B cell (primary cell): ENCODE results near the gene GJB2.

Experiments used
- EZH2 ChIP-seq: IDR thresholded peaks from 2 replicates; pipeline ENCODE4 v1.6.1; 2012; ENCODE audit warnings: borderline replicate concordance, low read depth, mild to moderate bottlenecking, moderate library complexity, low read length; ENCODE audit not compliant: insufficient read depth, poor library complexity, severe bottlenecking
- TF ChIP-seq, protein P1 (sequence below): fragments of 200-600 bp; IDR thresholded peaks from one replicate; pipeline ENCODE4 v1.8.0; 2022; ENCODE audit warnings: antibody characterized with exemption, mild to moderate bottlenecking

DNA sequence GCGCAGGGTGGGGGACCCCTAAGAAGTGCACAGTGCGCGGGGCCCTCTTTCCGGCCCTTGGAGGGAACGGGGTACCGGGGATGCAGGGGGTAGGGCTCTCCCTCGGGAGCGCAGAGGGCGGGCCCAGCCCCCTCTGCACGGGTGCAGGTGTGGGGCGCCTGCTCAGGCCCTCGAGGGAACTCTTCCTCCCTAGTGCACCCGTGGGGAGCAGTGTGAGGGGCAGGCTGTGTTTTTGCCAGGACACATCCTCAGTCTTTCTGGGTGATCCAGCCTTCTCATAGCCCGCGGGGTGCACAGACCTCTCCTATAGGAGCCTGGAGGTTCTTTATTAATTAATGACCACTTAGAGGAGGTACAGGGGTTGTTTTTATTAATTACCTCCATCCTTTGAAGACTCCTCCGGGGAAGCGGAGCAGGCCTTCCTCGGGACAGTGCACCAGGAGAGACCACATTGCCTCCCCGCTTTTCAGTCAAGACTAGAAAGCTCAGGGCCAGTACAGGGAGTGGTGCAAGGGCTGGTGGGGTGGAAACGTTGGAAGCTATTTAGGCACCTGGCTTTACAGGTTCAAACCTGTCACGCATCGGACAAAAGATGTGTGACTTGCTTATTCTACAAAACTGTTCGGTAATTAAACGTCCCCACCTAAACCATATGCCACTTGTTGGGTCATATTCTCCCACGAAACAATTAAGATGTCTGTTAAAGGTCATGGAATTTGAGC is 40.0 kb upstream of the GJB2 start:
- TF ChIP-seq EZH2, result no peak
- TF ChIP-seq, protein P1, sequence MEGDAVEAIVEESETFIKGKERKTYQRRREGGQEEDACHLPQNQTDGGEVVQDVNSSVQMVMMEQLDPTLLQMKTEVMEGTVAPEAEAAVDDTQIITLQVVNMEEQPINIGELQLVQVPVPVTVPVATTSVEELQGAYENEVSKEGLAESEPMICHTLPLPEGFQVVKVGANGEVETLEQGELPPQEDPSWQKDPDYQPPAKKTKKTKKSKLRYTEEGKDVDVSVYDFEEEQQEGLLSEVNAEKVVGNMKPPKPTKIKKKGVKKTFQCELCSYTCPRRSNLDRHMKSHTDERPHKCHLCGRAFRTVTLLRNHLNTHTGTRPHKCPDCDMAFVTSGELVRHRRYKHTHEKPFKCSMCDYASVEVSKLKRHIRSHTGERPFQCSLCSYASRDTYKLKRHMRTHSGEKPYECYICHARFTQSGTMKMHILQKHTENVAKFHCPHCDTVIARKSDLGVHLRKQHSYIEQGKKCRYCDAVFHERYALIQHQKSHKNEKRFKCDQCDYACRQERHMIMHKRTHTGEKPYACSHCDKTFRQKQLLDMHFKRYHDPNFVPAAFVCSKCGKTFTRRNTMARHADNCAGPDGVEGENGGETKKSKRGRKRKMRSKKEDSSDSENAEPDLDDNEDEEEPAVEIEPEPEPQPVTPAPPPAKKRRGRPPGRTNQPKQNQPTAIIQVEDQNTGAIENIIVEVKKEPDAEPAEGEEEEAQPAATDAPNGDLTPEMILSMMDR, result no peak
